MM.1S (cell line): ENCODE results near the gene SYT1.

Experiments used
- EZH2 ChIP-seq: fragments of 300-600 bp; sonication (generic); optimal IDR thresholded peaks from 2 replicates; pipeline ENCODE3; 2017; ENCODE audit warnings: low read depth, mild to moderate bottlenecking, antibody characterized with exemption, low read length, mixed read lengths
- TF ChIP-seq, protein P1 (sequence below): fragments of 300-600 bp; sonication (generic); IDR thresholded peaks from 2 replicates; pipeline ENCODE4 v1.5.1; 2016; ENCODE audit warnings: antibody characterized with exemption, low read length, mixed read lengths

DNA sequence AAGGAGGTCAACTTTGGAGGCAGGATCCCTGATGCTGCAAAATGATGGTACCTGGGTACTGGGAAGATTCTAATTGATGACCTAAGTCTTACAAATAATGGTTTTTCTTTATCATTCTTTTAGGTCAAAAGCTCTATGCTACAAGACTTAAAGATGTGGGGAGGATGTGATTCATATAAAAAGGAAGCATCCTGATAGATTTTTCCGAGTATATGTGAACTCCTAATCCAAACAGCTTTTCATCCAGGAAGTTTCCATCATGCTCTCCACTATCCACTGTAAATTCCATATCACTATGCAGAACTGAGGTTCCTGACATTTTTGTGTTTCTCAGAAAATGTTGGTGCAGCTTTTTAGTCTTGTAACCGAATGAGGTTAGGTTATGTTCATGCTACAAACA is 533.0 kb downstream of the SYT1 start:
- TF ChIP-seq, protein P1, sequence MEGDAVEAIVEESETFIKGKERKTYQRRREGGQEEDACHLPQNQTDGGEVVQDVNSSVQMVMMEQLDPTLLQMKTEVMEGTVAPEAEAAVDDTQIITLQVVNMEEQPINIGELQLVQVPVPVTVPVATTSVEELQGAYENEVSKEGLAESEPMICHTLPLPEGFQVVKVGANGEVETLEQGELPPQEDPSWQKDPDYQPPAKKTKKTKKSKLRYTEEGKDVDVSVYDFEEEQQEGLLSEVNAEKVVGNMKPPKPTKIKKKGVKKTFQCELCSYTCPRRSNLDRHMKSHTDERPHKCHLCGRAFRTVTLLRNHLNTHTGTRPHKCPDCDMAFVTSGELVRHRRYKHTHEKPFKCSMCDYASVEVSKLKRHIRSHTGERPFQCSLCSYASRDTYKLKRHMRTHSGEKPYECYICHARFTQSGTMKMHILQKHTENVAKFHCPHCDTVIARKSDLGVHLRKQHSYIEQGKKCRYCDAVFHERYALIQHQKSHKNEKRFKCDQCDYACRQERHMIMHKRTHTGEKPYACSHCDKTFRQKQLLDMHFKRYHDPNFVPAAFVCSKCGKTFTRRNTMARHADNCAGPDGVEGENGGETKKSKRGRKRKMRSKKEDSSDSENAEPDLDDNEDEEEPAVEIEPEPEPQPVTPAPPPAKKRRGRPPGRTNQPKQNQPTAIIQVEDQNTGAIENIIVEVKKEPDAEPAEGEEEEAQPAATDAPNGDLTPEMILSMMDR: no peak
- no peak for TF ChIP-seq EZH2
